K562 (cell line): Measurements from ENCODE around the gene STEEP1. TPM values are rescaled to one million over a fixed set of nuclear protein-coding genes. Genes with fewer than 3 reads are reported as not detected.
A peak's percentile ranks its signal among the peaks of the same experiment; 100 is the strongest.

Experiments
- ATAC-seq: fragments of 200-7000 bp; cut with Tn5 transposase; 3 replicates; pipeline ENCODE4 v1.9.1; 2020; ENCODE audit warnings: moderate library complexity
- BruUV-seq: library from RNA; stranded (reverse); fragments of 400-500 nt; replicated peaks from 2 replicates; lab custom pipeline; 2021; lab: Mats Ljungman, UMichigan
- CTCF ChIA-PET: fragments of 300-600 bp; formaldehyde crosslinking; extraction: SDS; loops from one replicate; lab custom pipeline; 2021; ENCODE audit warnings: low intra/inter-chr PET ratio; lab: Yijun Ruan, JAX
- POLR2A ChIA-PET: fragments of 300-600, 350-650 bp; sonication (Branson Sonifier 250); formaldehyde crosslinking; extraction: SDS; loops from one replicate; lab custom pipeline; 2021; ENCODE audit warnings: antibody characterized with exemption, inconsistent platforms; lab: Yijun Ruan, JAX
- DNase-seq, 4 experiments: peaks; one replicate each; pipeline versions ENCODE4 v3.0.0 to v3.0.0-alpha.2; 2011 to 2018; ENCODE audit warnings: low spot score in 3 of 4, mixed read lengths in 3 of 4; ENCODE audit errors: extremely low read depth in 1 of 4
- FAIRE-seq: peaks from 2 replicates; lab custom pipeline; 2011; peaks lifted over from hg19 to GRCh38; lab: Jason Lieb, UNC
- H2AFZ ChIP-seq: 2 replicates; pipeline ENCODE4 v1.6.0; 2011; ENCODE audit warnings: low read depth, low read length, control low read depth, inconsistent platforms
- H3K27ac ChIP-seq: fragments of 200-600 bp; 3 replicates; pipeline ENCODE4 v1.8.0; 2011; ENCODE audit warnings: low read depth, mild to moderate bottlenecking, control low read depth, inconsistent platforms, low read length, moderate library complexity, mixed read lengths; ENCODE audit errors: extremely low read depth
- H3K27me3 ChIP-seq, 2 experiments: fragments of 300-600 bp in 1 of 2; 2 replicates in 1 of 2; 3 replicates in 1 of 2; pipeline versions ENCODE4 v1.6.0 to v1.8.0; 2011; ENCODE audit warnings: inconsistent platforms in 2 of 2, low read length in 2 of 2, mild to moderate bottlenecking in 1 of 2, mixed read lengths in 1 of 2, moderate library complexity in 1 of 2; ENCODE audit not compliant: control insufficient read depth in 2 of 2, insufficient read depth in 2 of 2
- H3K36me3 ChIP-seq: fragments of 300-600 bp; 3 replicates; pipeline ENCODE4 v1.8.0; 2011; ENCODE audit warnings: mild to moderate bottlenecking, low read length, inconsistent platforms; ENCODE audit not compliant: control insufficient read depth, insufficient read depth
- H3K4me1 ChIP-seq, 2 experiments: fragments of 200-600 bp in 1 of 2; replicated peaks in 1 of 2; 2 replicates in 1 of 2; 3 replicates in 1 of 2; pipeline versions ENCODE4 v1.5.1 to v1.8.0; 2011; ENCODE audit warnings: inconsistent platforms in 2 of 2, low read length in 2 of 2, mild to moderate bottlenecking in 1 of 2, mixed read lengths in 1 of 2, moderate library complexity in 1 of 2; ENCODE audit not compliant: control insufficient read depth in 2 of 2, insufficient read depth in 2 of 2
- H3K4me2 ChIP-seq: 2 replicates; pipeline ENCODE4 v1.6.1; 2011; ENCODE audit warnings: low read length, control low read depth, inconsistent platforms, mixed read lengths; ENCODE audit not compliant: insufficient read depth
- H3K4me3 ChIP-seq: fragments of 200-600 bp; sonication (generic), shearing (Covaris generic); 2 replicates; pipeline ENCODE4 v1.5.1; 2016; ENCODE audit warnings: control low read depth, inconsistent platforms
- H3K79me2 ChIP-seq: fragments of 200-600 bp; 3 replicates; pipeline ENCODE4 v1.8.0; 2011; ENCODE audit warnings: low read length, inconsistent platforms; ENCODE audit not compliant: control insufficient read depth, insufficient read depth
- H3K9ac ChIP-seq, 2 experiments: 2 replicates each; pipeline versions ENCODE4 v1.6.0 to v1.6.1; 2011; ENCODE audit warnings: low read depth in 2 of 2, low read length in 2 of 2, control low read depth in 1 of 2, inconsistent platforms in 1 of 2, mild to moderate bottlenecking in 1 of 2, mixed read lengths in 1 of 2; ENCODE audit not compliant: insufficient read depth in 1 of 2
- H3K9me1 ChIP-seq: one replicate; pipeline ENCODE4 v1.6.0; 2011; ENCODE audit warnings: inconsistent platforms, mild to moderate bottlenecking, low read length, moderate library complexity; ENCODE audit not compliant: control insufficient read depth, insufficient read depth
- H3K9me3 ChIP-seq: replicated peaks from 2 replicates; pipeline ENCODE4 v1.5.1; 2011; ENCODE audit warnings: low read depth, low read length, inconsistent platforms; ENCODE audit not compliant: control insufficient read depth, insufficient read depth
- H4K20me1 ChIP-seq: replicated peaks from 2 replicates; pipeline ENCODE4 v1.6.1; 2011; ENCODE audit warnings: low read length, inconsistent platforms, mixed read lengths; ENCODE audit not compliant: control insufficient read depth, insufficient read depth
- ATF7 ChIP-seq: fragments of 450-650 bp; IDR thresholded peaks from 2 replicates; pipeline ENCODE4 v1.7.1; 2014; ENCODE audit warnings: mild to moderate bottlenecking, moderate library complexity
- JUND ChIP-seq, 2 experiments: IDR thresholded peaks; 2 replicates in 1 of 2; 3 replicates in 1 of 2; pipeline ENCODE4 v1.6.1; 2011; ENCODE audit warnings: borderline replicate concordance in 2 of 2, low read depth in 2 of 2, low read length in 2 of 2, improper control_type of control experiment in 1 of 2, missing biosample characterization in 1 of 2, missing genetic modification characterization in 1 of 2, missing genetic modification reagents in 1 of 2
- SIRT6 ChIP-seq: IDR thresholded peaks from one replicate; pipeline ENCODE4 v1.6.1; 2012; ENCODE audit warnings: low read depth, mild to moderate bottlenecking, control low read depth, inconsistent platforms, low read length, moderate library complexity
- WGBS: fragments of 100-300 bp; shearing (Covaris generic); methylation state at CpG from one replicate; pipeline ENCODE4 v1.1.6; 2016; ENCODE audit warnings: low coverage, mixed read lengths; ENCODE audit not compliant: insufficient coverage; ENCODE audit errors: missing lambda C conversion rate; 5-methylcytosine and 5-hydroxymethylcytosine counted together
- in situ Hi-C: fragments of 300-500 bp; cut with MboI; formaldehyde crosslinking; loops from 4 replicates; pipeline ENCODE4 v1.15.0; 2018; ENCODE audit warnings: inconsistent platforms, mixed read lengths
- intact Hi-C: fragments of 100-400 bp; cut with micrococcal nuclease; formaldehyde crosslinking; loops from 2 replicates; pipeline ENCODE4 v1.14.2; 2022
- polyA plus RNA-seq, 8 experiments: library from polyadenylated mRNA; depleted of rRNA in 4 of 8; stranded (reverse) in 5 of 8; unstranded in 3 of 8; fragments of >200 nt; fragmentation: Nextera tagmentation in 2 of 8; fragmentation: Illumina TruSeq in 1 of 8; extraction: Ambion mirVana in 2 of 8; extraction: Trizol in 1 of 8; gene quantifications; 2 replicates each; pipeline versions ENCODE4 v1.2.1 to v1.2.3, GENCODE V29; 2011 to 2014; ENCODE audit warnings: inconsistent platforms in 1 of 8, missing spikeins in 1 of 8
- total RNA-seq, 7 experiments: library from RNA; depleted of rRNA in 6 of 7; stranded (reverse); fragments of >200 nt in 6 of 7; fragmentation: Illumina TruSeq in 2 of 7; extraction: Trizol in 2 of 7; gene quantifications; 2 replicates each; pipeline versions ENCODE4 v1.2.1 to v1.2.3, GENCODE V29; 2011 to 2021; ENCODE audit warnings: low replicate concordance in 1 of 7
- TF ChIP-seq, protein P1 (sequence below): fragments of 450-650 bp; IDR thresholded peaks from 2 replicates; pipeline ENCODE4 v1.6.1; 2016; ENCODE audit warnings: mild to moderate bottlenecking, moderate library complexity
- TF ChIP-seq, protein P2 (sequence below): sonication (generic); IDR thresholded peaks from 2 replicates; pipeline ENCODE4 v1.6.1; 2016

STEEP1 gene
- total and polyA plus RNA-seq, 9 of the 15 experiments (the other 6 are each of a cell fraction or from before 2014, with no cell fraction given), result 15.0 to 73.7 (median 40.3) TPM

DNA sequence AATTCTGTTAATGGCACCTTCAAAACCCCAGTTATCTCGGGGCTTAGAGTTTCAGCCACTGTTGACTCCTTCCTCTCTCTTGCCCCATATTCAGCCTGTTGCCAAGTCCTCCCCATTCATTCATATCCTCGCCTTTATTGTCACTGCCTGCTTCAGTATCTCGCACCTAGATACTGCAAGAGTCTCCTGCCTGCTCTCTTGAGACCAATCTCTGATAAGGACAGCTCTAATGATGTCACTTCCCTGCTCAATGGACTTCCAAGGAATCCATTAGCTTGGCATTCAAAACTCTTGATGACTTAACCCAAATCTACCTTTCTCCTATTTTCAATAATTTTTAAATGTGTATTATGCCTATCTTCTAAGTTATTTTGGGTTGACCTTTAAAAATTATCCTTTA, 8.0 kb upstream of the STEEP1 start:
- FAIRE-seq (peak; percentile 49), ATAC-seq (no peak), DNase-seq (peak in 2 of 4 experiments; percentile 21 to 29)
- no peaks in the 10 kb centered on the region for H3K27me3 ChIP-seq
- 0% methylated on average over 3 of the region's 3 CpGs for WGBS
- H3K9me3 ChIP-seq, result no peaks in the 10 kb centered on the region
- H2AFZ ChIP-seq, result peak overlapping the region; percentile 92
- ChIA-PET CTCF (interaction anchor here (1.5 kb wide), 1 partner anchor 57 kb away, joined by 6 read pairs; no protein-coding TSS in a partner anchor), POLR2A (interaction anchor here (0.8 to 2.3 kb wide), 4 partner anchors 8 to 216 kb away, joined by 4 to 11 read pairs (median 6); partner anchors contain the start of gene STEEP1)
- no peaks in the 10 kb centered on the region for H3K9me1 ChIP-seq
- H3K27ac ChIP-seq, result no peak overlapping the region
- H3K4me1 ChIP-seq, result peaks cover 8 to 10% of the 10 kb centered on the region in 2 experiments; a peak in 3 of 5 replicates
- peaks cover 19% of the 10 kb centered on the region; the same call in 2 of the 3 replicates for H3K36me3 ChIP-seq
- peak overlapping the region; percentile 88; the same call in 1 of the 2 replicates for H3K4me3 ChIP-seq
- no peaks in the 10 kb centered on the region for H4K20me1 ChIP-seq
- BruUV-seq, result TSS peak; percentile 74
- peaks cover 16% of the 10 kb centered on the region for H3K79me2 ChIP-seq
- intact Hi-C loops (no loop called here), in situ Hi-C loops (no loop called here)
- H3K9ac ChIP-seq, result peak overlapping the region in 1 of 2 experiments; percentile 85; a peak in 1 of 4 replicates
- TF ChIP-seq, protein P1, sequence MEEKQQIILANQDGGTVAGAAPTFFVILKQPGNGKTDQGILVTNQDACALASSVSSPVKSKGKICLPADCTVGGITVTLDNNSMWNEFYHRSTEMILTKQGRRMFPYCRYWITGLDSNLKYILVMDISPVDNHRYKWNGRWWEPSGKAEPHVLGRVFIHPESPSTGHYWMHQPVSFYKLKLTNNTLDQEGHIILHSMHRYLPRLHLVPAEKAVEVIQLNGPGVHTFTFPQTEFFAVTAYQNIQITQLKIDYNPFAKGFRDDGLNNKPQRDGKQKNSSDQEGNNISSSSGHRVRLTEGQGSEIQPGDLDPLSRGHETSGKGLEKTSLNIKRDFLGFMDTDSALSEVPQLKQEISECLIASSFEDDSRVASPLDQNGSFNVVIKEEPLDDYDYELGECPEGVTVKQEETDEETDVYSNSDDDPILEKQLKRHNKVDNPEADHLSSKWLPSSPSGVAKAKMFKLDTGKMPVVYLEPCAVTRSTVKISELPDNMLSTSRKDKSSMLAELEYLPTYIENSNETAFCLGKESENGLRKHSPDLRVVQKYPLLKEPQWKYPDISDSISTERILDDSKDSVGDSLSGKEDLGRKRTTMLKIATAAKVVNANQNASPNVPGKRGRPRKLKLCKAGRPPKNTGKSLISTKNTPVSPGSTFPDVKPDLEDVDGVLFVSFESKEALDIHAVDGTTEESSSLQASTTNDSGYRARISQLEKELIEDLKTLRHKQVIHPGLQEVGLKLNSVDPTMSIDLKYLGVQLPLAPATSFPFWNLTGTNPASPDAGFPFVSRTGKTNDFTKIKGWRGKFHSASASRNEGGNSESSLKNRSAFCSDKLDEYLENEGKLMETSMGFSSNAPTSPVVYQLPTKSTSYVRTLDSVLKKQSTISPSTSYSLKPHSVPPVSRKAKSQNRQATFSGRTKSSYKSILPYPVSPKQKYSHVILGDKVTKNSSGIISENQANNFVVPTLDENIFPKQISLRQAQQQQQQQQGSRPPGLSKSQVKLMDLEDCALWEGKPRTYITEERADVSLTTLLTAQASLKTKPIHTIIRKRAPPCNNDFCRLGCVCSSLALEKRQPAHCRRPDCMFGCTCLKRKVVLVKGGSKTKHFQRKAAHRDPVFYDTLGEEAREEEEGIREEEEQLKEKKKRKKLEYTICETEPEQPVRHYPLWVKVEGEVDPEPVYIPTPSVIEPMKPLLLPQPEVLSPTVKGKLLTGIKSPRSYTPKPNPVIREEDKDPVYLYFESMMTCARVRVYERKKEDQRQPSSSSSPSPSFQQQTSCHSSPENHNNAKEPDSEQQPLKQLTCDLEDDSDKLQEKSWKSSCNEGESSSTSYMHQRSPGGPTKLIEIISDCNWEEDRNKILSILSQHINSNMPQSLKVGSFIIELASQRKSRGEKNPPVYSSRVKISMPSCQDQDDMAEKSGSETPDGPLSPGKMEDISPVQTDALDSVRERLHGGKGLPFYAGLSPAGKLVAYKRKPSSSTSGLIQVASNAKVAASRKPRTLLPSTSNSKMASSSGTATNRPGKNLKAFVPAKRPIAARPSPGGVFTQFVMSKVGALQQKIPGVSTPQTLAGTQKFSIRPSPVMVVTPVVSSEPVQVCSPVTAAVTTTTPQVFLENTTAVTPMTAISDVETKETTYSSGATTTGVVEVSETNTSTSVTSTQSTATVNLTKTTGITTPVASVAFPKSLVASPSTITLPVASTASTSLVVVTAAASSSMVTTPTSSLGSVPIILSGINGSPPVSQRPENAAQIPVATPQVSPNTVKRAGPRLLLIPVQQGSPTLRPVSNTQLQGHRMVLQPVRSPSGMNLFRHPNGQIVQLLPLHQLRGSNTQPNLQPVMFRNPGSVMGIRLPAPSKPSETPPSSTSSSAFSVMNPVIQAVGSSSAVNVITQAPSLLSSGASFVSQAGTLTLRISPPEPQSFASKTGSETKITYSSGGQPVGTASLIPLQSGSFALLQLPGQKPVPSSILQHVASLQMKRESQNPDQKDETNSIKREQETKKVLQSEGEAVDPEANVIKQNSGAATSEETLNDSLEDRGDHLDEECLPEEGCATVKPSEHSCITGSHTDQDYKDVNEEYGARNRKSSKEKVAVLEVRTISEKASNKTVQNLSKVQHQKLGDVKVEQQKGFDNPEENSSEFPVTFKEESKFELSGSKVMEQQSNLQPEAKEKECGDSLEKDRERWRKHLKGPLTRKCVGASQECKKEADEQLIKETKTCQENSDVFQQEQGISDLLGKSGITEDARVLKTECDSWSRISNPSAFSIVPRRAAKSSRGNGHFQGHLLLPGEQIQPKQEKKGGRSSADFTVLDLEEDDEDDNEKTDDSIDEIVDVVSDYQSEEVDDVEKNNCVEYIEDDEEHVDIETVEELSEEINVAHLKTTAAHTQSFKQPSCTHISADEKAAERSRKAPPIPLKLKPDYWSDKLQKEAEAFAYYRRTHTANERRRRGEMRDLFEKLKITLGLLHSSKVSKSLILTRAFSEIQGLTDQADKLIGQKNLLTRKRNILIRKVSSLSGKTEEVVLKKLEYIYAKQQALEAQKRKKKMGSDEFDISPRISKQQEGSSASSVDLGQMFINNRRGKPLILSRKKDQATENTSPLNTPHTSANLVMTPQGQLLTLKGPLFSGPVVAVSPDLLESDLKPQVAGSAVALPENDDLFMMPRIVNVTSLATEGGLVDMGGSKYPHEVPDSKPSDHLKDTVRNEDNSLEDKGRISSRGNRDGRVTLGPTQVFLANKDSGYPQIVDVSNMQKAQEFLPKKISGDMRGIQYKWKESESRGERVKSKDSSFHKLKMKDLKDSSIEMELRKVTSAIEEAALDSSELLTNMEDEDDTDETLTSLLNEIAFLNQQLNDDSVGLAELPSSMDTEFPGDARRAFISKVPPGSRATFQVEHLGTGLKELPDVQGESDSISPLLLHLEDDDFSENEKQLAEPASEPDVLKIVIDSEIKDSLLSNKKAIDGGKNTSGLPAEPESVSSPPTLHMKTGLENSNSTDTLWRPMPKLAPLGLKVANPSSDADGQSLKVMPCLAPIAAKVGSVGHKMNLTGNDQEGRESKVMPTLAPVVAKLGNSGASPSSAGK, result 0 out of 2 replicates have a peak, but pooled peaks have one; percentile 16
- TF ChIP-seq JUND (IDR thresholded peaks at IDR 0.05; ENCODE audit: borderline replicate concordance, low read depth, low read length) (peak; percentile 43; the same call in 1 of the 2 replicates), JUND (tag; IDR thresholded peaks at IDR 0.05; ENCODE audit: borderline replicate concordance, low read depth, low read length) (peak; percentile 18; the same call in 1 of the 3 replicates), SIRT6 (no peak), ATF7 (peak; percentile 45; the same call in 1 of the 2 replicates)
- TF ChIP-seq, protein P2, sequence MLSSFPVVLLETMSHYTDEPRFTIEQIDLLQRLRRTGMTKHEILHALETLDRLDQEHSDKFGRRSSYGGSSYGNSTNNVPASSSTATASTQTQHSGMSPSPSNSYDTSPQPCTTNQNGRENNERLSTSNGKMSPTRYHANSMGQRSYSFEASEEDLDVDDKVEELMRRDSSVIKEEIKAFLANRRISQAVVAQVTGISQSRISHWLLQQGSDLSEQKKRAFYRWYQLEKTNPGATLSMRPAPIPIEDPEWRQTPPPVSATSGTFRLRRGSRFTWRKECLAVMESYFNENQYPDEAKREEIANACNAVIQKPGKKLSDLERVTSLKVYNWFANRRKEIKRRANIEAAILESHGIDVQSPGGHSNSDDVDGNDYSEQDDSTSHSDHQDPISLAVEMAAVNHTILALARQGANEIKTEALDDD, result no peak
- peak overlapping the region; percentile 90 for H3K4me2 ChIP-seq
